Measurements from ENCODE around the gene MAP4K2.

Gene MAP4K2

GRCh38 chr11:64793271-64794160 lies 9.5 kb downstream of the MAP4K2 start:
- no peak for FAIRE-seq
- no peak for DNase-seq (ENCODE audit: insufficient read length, low spot score)
- TF ChIP-seq POLR2AphosphoS5 (IDR thresholded peaks at IDR 0.05; ENCODE audit: low read depth, low read length): no peak
- no peak for TF ChIP-seq POU2F2 (IDR thresholded peaks at IDR 0.05; ENCODE audit: low read depth, low read length)
- TF ChIP-seq PAX5 (IDR thresholded peaks at IDR 0.05; ENCODE audit: insufficient read depth, low read length, severe bottlenecking): no peak
- no peak for TF ChIP-seq SPI1 (IDR thresholded peaks at IDR 0.05; ENCODE audit: low read depth, low read length)
- TF ChIP-seq POLR2A (IDR thresholded peaks at IDR 0.05; ENCODE audit: low read depth, low read length): no peak
- no peak for TF ChIP-seq TAF1 (IDR thresholded peaks at IDR 0.05; ENCODE audit: low read depth, low read length)

DNA sequence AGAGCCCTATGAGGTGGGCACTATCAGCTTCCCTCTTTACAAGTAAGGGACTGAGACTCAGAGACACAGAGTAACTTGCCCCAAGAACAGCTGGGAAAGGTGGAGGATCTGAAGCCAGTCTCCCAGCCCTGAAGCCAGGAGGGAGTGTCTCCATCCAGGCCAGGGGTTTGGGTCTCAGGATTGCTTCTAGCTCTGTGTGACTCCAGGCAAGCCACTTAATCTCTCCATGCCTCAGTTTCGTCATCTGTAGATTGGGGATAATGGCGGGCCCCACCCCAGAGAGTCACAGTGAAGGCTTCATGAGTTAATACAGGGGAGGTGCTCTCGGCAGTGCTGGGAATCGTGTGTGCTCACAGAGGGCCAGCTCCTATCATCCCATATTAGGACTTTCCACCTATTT lies 10.5 kb downstream of the MAP4K2 start:
- no peak for FAIRE-seq
- DNase-seq (ENCODE audit: insufficient read length, low spot score): no peak
- TF ChIP-seq SPI1 (IDR thresholded peaks at IDR 0.05; ENCODE audit: low read depth, low read length): no peak

GRCh38 chr11:64791781-64792291 lies 11.2 kb downstream of the MAP4K2 start:
- DNase-seq (ENCODE audit: insufficient read length, low spot score) (no peak), FAIRE-seq (no peak)
- TF ChIP-seq PAX5 (IDR thresholded peaks at IDR 0.05; ENCODE audit: insufficient read depth, low read length, severe bottlenecking) (no peak), POLR2AphosphoS5 (IDR thresholded peaks at IDR 0.05; ENCODE audit: low read depth, low read length) (no peak), POU2F2 (IDR thresholded peaks at IDR 0.05; ENCODE audit: low read depth, low read length) (no peak), TAF1 (IDR thresholded peaks at IDR 0.05; ENCODE audit: low read depth, low read length) (no peak), POLR2A (IDR thresholded peaks at IDR 0.05; ENCODE audit: low read depth, low read length) (no peak), SPI1 (IDR thresholded peaks at IDR 0.05; ENCODE audit: low read depth, low read length) (no peak)

DNA sequence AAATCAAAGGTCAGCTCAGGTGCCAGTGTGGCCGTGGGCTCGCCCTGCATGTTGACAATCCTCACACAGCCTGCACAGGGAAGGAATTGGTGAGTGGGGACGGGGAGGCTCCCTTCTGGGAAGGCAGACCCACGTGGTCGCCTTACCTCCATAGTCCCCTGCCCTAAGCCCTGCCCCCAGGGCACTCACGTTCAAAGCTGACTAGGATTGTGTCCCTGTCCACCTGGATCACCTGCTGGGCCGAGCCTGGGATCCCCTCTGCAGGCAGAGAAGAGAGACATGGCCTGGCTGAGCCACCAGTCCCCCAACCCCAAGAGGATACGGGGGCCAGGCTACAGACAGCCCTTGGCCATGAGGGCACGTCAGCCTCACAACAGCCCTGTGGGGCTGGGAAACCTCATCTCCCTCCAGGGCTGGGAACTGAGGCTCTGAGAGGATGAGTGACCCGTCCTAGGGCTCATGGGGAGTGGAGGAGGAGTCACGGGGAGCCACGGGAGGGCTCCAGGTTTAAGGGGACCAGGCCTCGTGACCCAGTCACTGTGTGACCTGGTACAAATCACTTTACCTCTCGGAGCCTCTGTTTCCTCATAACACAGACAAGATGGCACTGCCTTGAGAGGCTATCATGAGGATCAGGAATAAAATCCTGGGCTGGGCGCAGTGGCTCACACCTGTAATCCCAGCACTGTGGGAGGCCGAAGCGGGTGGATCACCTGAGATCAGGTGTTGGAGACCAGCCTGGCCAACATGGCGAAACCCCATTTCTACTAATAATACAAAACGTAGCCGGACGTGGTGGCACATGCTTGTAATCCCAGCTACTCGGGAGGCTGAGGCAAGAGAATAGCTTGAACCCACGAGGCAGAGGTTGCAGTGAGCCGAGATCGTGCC lies 12.6 kb downstream of the MAP4K2 start:
- DNase-seq (ENCODE audit: insufficient read length, low spot score) (no peak), FAIRE-seq (no peak)
- no peak for TF ChIP-seq POU2F2 (IDR thresholded peaks at IDR 0.05; ENCODE audit: low read depth, low read length)
- TF ChIP-seq POLR2AphosphoS5 (IDR thresholded peaks at IDR 0.05; ENCODE audit: low read depth, low read length): no peak
- no peak for TF ChIP-seq POLR2A (IDR thresholded peaks at IDR 0.05; ENCODE audit: low read depth, low read length)
- no peak for TF ChIP-seq TAF1 (IDR thresholded peaks at IDR 0.05; ENCODE audit: low read depth, low read length)
- TF ChIP-seq PAX5 (IDR thresholded peaks at IDR 0.05; ENCODE audit: insufficient read depth, low read length, severe bottlenecking): no peak
- TF ChIP-seq SPI1 (IDR thresholded peaks at IDR 0.05; ENCODE audit: low read depth, low read length): no peak

DNA sequence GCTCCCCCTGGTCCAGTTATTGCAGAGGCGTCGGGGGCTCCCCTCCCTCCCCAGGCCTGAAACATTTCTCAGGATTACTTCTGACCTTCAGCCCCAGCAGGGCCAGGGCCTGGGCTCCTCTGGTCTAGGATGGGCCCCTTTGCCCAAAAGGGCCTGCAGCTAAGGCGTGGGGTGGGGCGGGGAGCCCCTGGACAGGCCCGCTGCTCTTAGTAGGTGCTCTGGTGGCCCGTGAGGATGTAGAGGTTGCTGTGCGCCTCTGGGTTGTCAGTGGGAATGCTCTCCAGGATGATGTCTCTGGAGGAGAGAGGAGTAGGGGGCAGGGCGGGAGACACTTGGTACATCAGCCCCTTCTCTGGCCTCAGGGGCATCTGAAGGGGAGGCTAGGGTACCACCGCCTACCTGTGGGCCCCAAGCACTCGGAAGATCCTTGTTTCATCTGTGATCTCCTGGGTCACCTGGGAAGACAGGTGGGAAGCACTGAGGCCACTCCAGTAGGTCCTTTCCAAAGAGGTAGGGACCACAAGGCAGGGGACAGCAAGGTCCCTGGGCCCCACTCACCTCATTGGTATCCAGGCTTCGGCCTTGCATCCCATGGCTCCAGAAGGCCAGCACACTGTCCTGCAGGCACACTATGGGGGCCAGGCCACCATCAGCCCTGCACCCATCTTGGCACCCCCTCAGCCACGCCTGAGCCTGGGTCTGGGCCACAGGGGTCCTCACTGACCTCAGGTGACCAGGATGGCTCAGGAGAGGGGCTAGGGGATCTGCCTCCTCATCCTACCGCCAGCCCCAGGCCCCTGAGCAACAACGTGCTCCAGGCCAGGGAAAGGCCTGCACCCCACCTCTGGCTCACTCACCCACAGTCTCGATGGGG lies 13.4 kb downstream of the MAP4K2 start:
- FAIRE-seq (no peak), DNase-seq (ENCODE audit: insufficient read length, low spot score) (no peak)
- no peak for TF ChIP-seq POU2F2 (IDR thresholded peaks at IDR 0.05; ENCODE audit: low read depth, low read length)
- no peak for TF ChIP-seq POLR2AphosphoS5 (IDR thresholded peaks at IDR 0.05; ENCODE audit: low read depth, low read length)
- TF ChIP-seq POLR2A (IDR thresholded peaks at IDR 0.05; ENCODE audit: low read depth, low read length): no peak
- no peak for TF ChIP-seq SPI1 (IDR thresholded peaks at IDR 0.05; ENCODE audit: low read depth, low read length)
- TF ChIP-seq TAF1 (IDR thresholded peaks at IDR 0.05; ENCODE audit: low read depth, low read length): no peak
- no peak for TF ChIP-seq PAX5 (IDR thresholded peaks at IDR 0.05; ENCODE audit: insufficient read depth, low read length, severe bottlenecking)

GRCh38 chr11:64788321-64789215 lies 14.4 kb downstream of the MAP4K2 start:
- FAIRE-seq (no peak), DNase-seq (ENCODE audit: insufficient read length, low spot score) (no peak)
- TF ChIP-seq TAF1 (IDR thresholded peaks at IDR 0.05; ENCODE audit: low read depth, low read length) (no peak), POLR2AphosphoS5 (IDR thresholded peaks at IDR 0.05; ENCODE audit: low read depth, low read length) (no peak)

GRCh38 chr11:64787526-64788320 lies 15.3 kb downstream of the MAP4K2 start:
- peak; percentile 65 for FAIRE-seq
- no peak for TF ChIP-seq POLR2AphosphoS5 (IDR thresholded peaks at IDR 0.05; ENCODE audit: low read depth, low read length)
- no peak for TF ChIP-seq POU2F2 (IDR thresholded peaks at IDR 0.05; ENCODE audit: low read depth, low read length)
- DNase-seq (ENCODE audit: insufficient read length, low spot score): peak; percentile 74

- no peak for FAIRE-seq
- TF ChIP-seq PAX5 (IDR thresholded peaks at IDR 0.05; ENCODE audit: insufficient read depth, low read length, severe bottlenecking) (no peak), SPI1 (IDR thresholded peaks at IDR 0.05; ENCODE audit: low read depth, low read length) (no peak), TAF1 (IDR thresholded peaks at IDR 0.05; ENCODE audit: low read depth, low read length) (no peak), POU2F2 (IDR thresholded peaks at IDR 0.05; ENCODE audit: low read depth, low read length) (no peak), POLR2A (IDR thresholded peaks at IDR 0.05; ENCODE audit: low read depth, low read length) (no peak), POLR2AphosphoS5 (IDR thresholded peaks at IDR 0.05; ENCODE audit: low read depth, low read length) (no peak)
- DNase-seq (ENCODE audit: insufficient read length, low spot score): no peak
Observed at GRCh38 chr11:64786308-64786707, 16.7 kb downstream of the MAP4K2 start.

All from GM12891 (cell line).